ENCODE results near the gene NKTR. TPM values are rescaled to one million over a fixed set of nuclear protein-coding genes. Genes with fewer than 3 reads are reported as not detected.

NKTR gene
- total and polyA plus RNA-seq, 9 of the 15 experiments (the other 6 are each of a cell fraction or from before 2014, with no cell fraction given) = 19.7 to 123 (median 92.6) TPM

DNA sequence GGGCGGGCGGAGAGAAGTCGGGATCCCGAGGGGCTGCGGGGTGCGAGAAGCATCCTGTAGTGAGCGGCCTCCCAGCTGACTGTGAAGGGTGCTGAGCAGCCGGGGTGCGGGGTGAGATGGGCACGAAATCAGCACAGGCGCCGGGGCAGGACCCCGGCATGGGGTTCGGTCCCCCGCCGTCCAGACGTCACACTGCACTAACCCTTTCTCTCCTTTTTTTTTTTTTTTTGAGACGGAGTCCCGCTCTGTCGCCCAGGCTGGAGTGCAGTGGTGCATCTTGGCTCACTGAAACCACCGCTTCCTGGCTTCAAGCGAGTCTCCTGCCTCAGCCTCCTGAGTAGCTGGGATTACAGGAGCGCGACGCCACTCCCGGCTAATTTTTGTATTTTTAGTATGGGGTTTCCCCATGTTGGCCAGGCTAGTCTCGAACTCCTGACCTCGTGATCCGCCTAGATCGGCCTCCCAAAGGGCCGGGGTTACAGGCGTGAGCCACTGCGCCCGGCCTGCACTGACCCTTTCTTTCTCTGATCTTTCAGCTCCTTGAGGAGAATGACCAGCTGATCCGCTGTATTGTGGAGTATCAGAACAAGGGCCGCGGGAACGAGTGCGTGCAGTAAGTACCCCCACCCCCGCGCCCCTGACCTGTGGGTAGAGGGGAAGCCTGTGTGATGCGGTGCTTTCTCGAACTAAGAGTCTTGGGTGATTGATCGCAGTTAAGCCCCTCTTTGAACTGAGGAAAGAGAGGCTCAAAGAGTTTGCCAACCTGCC lies 9.3 kb upstream of the NKTR start (continued):
- no peak for TF ChIP-seq YY1 (IDR thresholded peaks at IDR 0.05; ENCODE audit: borderline replicate concordance in 1 of 3, control insufficient read depth in 1 of 3, extremely low read depth in 1 of 3, insufficient read depth in 3 of 3, insufficient read length in 1 of 3, insufficient replicate concordance in 2 of 3, low read depth in 1 of 3, low read length in 2 of 3)
- TF ChIP-seq, protein P1, sequence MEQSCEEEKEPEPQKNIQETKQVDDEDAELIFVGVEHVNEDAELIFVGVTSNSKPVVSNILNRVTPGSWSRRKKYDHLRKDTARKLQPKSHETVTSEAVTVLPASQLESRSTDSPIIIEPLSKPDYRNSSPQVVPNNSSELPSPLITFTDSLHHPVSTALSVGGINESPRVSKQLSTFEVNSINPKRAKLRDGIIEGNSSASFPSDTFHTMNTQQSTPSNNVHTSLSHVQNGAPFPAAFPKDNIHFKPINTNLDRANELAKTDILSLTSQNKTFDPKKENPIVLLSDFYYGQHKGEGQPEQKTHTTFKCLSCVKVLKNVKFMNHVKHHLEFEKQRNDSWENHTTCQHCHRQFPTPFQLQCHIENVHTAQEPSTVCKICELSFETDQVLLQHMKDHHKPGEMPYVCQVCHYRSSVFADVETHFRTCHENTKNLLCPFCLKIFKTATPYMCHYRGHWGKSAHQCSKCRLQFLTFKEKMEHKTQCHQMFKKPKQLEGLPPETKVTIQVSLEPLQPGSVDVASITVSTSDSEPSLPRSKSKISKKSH (CRISPR knock-in tag; IDR thresholded peaks at IDR 0.05) = no peak
- TF ChIP-seq, protein P2, sequence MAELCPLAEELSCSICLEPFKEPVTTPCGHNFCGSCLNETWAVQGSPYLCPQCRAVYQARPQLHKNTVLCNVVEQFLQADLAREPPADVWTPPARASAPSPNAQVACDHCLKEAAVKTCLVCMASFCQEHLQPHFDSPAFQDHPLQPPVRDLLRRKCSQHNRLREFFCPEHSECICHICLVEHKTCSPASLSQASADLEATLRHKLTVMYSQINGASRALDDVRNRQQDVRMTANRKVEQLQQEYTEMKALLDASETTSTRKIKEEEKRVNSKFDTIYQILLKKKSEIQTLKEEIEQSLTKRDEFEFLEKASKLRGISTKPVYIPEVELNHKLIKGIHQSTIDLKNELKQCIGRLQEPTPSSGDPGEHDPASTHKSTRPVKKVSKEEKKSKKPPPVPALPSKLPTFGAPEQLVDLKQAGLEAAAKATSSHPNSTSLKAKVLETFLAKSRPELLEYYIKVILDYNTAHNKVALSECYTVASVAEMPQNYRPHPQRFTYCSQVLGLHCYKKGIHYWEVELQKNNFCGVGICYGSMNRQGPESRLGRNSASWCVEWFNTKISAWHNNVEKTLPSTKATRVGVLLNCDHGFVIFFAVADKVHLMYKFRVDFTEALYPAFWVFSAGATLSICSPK (IDR thresholded peaks at IDR 0.05; ENCODE audit: borderline replicate concordance) = peak; percentile 52; the same call in 1 of the 2 replicates
- TF ChIP-seq FOXP1 (CRISPR knock-in tag; IDR thresholded peaks at IDR 0.05) = peak; percentile 47
- no peak for TF ChIP-seq BRD9 (IDR thresholded peaks at IDR 0.05; ENCODE audit: low read depth, partially characterized antibody)
- TF ChIP-seq RBFOX2 (IDR thresholded peaks at IDR 0.05; ENCODE audit: low read depth, low read length) = peak; percentile 76
- peak; percentile 47; the same call in 1 of the 2 replicates for TF ChIP-seq BCOR (IDR thresholded peaks at IDR 0.05)
- no peak for TF ChIP-seq TSC22D4 (tag; IDR thresholded peaks at IDR 0.05)
- TF ChIP-seq, protein P3, sequence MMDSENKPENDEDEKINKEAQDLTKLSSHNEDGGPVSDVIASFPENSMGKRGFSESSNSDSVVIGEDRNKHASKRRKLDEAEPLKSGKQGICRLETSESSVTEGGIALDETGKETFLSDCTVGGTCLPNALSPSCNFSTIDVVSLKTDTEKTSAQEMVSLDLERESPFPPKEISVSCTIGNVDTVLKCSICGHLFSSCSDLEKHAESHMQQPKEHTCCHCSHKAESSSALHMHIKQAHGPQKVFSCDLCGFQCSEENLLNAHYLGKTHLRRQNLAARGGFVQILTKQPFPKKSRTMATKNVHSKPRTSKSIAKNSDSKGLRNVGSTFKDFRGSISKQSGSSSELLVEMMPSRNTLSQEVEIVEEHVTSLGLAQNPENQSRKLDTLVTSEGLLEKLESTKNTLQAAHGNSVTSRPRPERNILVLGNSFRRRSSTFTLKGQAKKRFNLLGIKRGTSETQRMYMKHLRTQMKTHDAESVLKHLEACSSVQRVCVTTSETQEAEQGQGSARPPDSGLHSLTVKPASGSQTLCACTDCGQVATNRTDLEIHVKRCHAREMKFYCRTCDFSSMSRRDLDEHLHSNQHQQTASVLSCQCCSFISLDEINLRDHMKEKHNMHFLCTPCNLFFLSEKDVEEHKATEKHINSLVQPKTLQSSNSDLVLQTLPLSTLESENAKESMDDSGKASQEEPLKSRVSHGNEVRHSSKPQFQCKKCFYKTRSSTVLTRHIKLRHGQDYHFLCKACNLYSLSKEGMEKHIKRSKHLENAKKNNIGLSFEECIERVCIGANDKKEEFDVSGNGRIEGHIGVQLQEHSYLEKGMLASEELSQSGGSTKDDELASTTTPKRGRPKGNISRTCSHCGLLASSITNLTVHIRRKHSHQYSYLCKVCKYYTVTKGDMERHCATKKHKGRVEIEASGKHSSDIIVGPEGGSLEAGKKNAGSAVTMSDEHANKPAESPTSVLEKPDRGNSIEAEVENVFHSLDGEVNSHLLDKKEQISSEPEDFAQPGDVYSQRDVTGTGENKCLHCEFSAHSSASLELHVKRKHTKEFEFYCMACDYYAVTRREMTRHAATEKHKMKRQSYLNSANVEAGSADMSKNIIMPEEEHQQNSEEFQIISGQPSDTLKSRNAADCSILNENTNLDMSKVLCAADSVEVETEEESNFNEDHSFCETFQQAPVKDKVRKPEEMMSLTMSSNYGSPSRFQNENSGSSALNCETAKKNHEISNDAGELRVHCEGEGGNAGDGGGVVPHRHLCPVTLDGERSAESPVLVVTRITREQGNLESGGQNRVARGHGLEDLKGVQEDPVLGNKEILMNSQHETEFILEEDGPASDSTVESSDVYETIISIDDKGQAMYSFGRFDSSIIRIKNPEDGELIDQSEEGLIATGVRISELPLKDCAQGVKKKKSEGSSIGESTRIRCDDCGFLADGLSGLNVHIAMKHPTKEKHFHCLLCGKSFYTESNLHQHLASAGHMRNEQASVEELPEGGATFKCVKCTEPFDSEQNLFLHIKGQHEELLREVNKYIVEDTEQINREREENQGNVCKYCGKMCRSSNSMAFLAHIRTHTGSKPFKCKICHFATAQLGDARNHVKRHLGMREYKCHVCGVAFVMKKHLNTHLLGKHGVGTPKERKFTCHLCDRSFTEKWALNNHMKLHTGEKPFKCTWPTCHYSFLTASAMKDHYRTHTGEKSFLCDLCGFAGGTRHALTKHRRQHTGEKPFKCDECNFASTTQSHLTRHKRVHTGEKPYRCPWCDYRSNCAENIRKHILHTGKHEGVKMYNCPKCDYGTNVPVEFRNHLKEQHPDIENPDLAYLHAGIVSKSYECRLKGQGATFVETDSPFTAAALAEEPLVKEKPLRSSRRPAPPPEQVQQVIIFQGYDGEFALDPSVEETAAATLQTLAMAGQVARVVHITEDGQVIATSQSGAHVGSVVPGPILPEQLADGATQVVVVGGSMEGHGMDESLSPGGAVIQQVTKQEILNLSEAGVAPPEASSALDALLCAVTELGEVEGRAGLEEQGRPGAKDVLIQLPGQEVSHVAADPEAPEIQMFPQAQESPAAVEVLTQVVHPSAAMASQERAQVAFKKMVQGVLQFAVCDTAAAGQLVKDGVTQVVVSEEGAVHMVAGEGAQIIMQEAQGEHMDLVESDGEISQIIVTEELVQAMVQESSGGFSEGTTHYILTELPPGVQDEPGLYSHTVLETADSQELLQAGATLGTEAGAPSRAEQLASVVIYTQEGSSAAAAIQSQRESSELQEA (IDR thresholded peaks at IDR 0.05; ENCODE audit: low read depth) = 0 out of 2 replicates have a peak, but pooled peaks have one; percentile 22
- TF ChIP-seq GABPA (tag; conservative IDR thresholded peaks at IDR 0.05; ENCODE audit: low read depth) = 0 out of 2 replicates have a peak, but pooled peaks have one; percentile 26
- TF ChIP-seq, protein P4, sequence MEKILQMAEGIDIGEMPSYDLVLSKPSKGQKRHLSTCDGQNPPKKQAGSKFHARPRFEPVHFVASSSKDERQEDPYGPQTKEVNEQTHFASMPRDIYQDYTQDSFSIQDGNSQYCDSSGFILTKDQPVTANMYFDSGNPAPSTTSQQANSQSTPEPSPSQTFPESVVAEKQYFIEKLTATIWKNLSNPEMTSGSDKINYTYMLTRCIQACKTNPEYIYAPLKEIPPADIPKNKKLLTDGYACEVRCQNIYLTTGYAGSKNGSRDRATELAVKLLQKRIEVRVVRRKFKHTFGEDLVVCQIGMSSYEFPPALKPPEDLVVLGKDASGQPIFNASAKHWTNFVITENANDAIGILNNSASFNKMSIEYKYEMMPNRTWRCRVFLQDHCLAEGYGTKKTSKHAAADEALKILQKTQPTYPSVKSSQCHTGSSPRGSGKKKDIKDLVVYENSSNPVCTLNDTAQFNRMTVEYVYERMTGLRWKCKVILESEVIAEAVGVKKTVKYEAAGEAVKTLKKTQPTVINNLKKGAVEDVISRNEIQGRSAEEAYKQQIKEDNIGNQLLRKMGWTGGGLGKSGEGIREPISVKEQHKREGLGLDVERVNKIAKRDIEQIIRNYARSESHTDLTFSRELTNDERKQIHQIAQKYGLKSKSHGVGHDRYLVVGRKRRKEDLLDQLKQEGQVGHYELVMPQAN (IDR thresholded peaks at IDR 0.05; ENCODE audit: borderline replicate concordance) = peak; percentile 69; the same call in 1 of the 2 replicates
- peak; percentile 64; the same call in 1 of the 2 replicates for TF ChIP-seq MIER1 (IDR thresholded peaks at IDR 0.05; ENCODE audit: low read depth)

All from K562 (cell line).